IPS DF 6.9 (cell line): ENCODE data around the gene MERTK.
"Not testable (repeated sequence)": the region's sequence is repeated elsewhere in the genome, so short reads cannot be mapped to it uniquely, and the experiment has no call there.

ENCODE experiments used
- DNase-seq: peaks from one replicate; pipeline ENCODE4 v3.0.0-alpha.2; 2013; ENCODE audit warnings: low read depth, low spot score
- H3K27ac ChIP-seq: one replicate; pipeline ENCODE4 v1.5.1; 2013; ENCODE audit warnings: low read length, control low read depth
- H3K27me3 ChIP-seq: 2 replicates; pipeline ENCODE4 v1.6.1; 2013; ENCODE audit warnings: mild to moderate bottlenecking, low read length; ENCODE audit not compliant: control insufficient read depth, insufficient read depth
- H3K36me3 ChIP-seq: 2 replicates; pipeline ENCODE4 v1.6.1; 2013; ENCODE audit warnings: low read length; ENCODE audit not compliant: control insufficient read depth, insufficient read depth
- H3K4me1 ChIP-seq: 2 replicates; pipeline ENCODE4 v1.6.1; 2013; ENCODE audit warnings: low read length; ENCODE audit not compliant: control insufficient read depth, insufficient read depth
- H3K4me3 ChIP-seq: 2 replicates; pipeline ENCODE4 v1.5.1; 2013; ENCODE audit warnings: mild to moderate bottlenecking, low read length
- H3K9me3 ChIP-seq: 2 replicates; pipeline ENCODE4 v1.6.1; 2013; ENCODE audit warnings: low read length, inconsistent platforms; ENCODE audit not compliant: control insufficient read depth, insufficient read depth
- WGBS: extraction: QIAGEN DNeasy Blood & Tissue Kit; methylation state at CpG from one replicate; pipeline ENCODE4 v1.1.7; 2013; ENCODE audit warnings: mixed read lengths, missing lambda C conversion rate; ENCODE audit not compliant: insufficient read length, insufficient coverage; 5-methylcytosine and 5-hydroxymethylcytosine counted together

Gene MERTK

DNA sequence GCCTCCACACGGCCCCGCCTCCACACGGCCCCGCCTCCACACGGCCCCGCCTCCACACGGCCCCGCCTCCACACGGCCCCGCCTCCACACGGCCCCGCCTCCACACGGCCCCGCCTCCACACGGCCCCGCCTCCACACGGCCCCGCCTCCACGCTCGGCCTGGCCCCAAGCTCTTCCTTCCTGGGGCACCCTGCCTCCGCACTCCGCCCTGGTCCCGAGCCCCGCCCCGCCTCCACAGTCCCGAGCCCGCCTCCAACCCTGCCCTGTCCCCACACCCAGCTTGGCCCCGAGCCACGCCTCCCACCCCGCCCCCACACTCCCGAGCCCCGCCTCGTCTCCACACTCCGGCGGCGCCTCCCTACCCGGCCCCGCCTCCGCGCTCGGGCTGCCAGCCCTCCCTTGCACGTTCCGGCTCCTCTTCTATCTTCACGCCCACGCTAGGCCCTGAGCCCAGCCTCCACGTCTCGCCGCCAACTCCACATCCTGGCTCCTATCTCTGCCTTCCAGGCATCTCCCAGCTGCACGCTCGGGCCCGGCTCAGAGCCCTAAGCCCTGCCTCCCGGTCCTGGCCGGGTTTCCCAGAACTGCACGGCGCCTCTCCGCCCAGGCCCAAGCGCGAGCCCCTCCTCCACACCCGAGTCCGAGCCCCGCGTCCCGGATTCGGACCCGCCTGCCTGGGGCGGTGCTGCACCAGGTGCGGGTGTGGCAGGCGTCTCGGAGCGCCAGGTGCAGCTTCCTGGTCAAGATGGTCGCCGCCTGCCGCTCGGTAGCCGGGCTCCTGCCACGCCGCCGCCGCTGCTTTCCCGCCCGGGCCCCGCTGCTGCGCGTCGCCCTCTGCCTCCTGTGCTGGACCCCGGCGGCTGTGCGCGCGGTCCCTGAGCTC is 156.7 kb downstream of the MERTK start, which contains the start of gene TMEM87B:
Gene TMEM87B, plus strand, starts transcription at position 423 of the 883 bp plus-strand sequence. Its CDS starts 323 bp downstream, at position 746.
- H3K4me3 ChIP-seq = peak within 1 kb of the TSS; percentile 75
- H3K36me3 ChIP-seq = no peaks in the 10 kb centered on the region
- no peaks in the 10 kb centered on the region for H3K4me1 ChIP-seq
- no peak within 1 kb of the TSS for H3K27ac ChIP-seq
- DNase-seq = peak; percentile 78
- no peaks in the 10 kb centered on the region for H3K27me3 ChIP-seq
- no peaks in the 10 kb centered on the region for H3K9me3 ChIP-seq
- WGBS = no CpG with 5 or more reads among the region's 90 CpGs

DNA sequence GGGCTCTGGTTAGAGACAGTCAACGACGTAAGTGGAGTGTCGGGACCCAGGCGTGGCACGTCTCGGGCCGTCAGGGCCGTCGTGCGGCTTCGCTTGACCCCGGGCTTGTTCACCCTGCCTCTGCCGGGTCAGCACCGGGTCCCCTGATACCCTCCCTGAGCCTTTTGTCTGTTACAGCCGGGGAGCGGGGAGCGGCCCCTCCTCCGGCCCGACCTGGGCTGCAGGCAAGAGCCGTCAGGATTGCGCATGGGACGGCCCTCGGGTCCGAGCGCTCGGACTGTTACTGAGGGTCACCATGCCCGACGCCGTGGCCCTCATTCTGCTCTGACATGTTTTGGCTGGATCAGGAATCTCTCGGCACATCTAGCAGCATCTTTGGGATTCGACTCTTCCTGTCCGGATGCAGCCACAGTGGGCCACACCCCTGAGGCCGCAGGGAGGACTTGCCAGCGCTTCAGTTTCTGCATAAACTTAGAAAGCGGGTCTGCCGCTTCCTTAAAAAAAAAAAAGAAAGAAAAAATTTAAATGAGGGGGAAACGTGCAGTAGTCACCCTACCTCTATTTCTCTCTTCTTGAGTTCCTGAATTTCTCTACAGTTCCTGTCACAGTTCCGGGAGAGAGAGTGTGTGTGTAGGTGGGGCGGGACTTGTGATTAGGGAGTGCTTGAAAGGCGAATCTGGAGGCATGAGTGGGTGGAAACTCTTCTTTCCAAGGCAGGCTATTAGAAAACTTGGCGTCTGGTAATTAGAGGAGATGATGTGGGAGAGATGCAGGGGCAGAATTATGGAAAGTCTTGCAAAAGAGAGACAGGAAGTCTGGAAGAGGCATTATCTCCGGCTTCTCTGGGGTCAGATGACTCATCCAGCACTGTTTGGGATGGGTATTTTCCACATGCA is 157.6 kb downstream of the MERTK start:
- Histone ChIP-seq H3K4me3 (peak overlapping the region; percentile 75), H3K27me3 (no peaks in the 10 kb centered on the region), H3K27ac (no peak overlapping the region), H3K4me1 (no peaks in the 10 kb centered on the region), H3K36me3 (no peaks in the 10 kb centered on the region), H3K9me3 (no peaks in the 10 kb centered on the region)
- no CpG with 5 or more reads among the region's 42 CpGs for WGBS
- DNase-seq = no peak

DNA sequence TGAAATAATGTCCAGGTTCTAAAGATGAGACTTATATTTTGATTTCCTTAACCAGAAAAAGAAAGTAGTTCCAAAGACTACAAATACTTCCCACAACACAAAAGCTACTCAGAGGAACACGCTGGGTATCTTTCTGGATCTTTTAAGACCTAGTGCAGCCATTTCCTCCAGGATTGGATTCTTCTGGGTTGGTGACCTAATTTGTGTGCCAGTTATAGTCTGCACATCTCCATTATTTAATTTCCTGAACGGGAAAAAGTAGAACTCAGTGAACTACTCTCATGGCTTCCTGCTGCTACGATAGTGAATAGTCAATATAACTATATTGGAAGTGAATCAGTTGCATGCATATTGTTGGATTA is 158.2 kb downstream of the MERTK start:
- Histone ChIP-seq H3K4me1 (no peaks in the 10 kb centered on the region), H3K9me3 (no peaks in the 10 kb centered on the region), H3K4me3 (no peak overlapping the region), H3K27ac (no peak overlapping the region), H3K27me3 (no peaks in the 10 kb centered on the region), H3K36me3 (no peaks in the 10 kb centered on the region)
- no peak for DNase-seq
- no CpG with 5 or more reads among the region's 3 CpGs for WGBS

DNA sequence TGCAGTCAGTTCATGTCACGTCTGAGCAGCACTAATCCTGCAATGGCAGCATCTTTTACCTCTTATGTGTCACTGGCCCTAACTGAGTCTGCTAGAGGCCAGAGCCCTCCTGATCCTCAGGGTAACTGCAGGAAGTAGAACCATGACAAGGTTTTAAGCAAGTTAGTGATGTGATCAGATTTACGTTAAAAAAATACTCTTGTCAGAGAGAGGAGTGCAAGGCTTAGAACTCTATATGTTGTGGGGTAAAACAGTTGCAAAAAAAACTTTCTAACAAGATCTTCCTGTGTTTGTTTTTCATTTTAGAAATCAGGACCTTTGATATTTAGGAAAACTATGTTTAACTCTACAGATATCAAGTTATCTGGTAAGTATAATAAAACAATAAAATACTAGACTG is 161.3 kb downstream of the MERTK start:
- Histone ChIP-seq H3K36me3 (no peaks in the 10 kb centered on the region), H3K4me1 (no peaks in the 10 kb centered on the region), H3K27ac (no peak overlapping the region), H3K27me3 (no peaks in the 10 kb centered on the region), H3K4me3 (no peak overlapping the region), H3K9me3 (no peaks in the 10 kb centered on the region)
- no peak for DNase-seq
- no CpG with 5 or more reads among the region's 2 CpGs for WGBS

GRCh38 chr2:112061299-112061698 is 162.9 kb downstream of the MERTK start:
- no peak for DNase-seq
- H3K4me3 ChIP-seq = no peak overlapping the region
- H3K27me3 ChIP-seq = no peaks in the 10 kb centered on the region
- no peaks in the 10 kb centered on the region for H3K9me3 ChIP-seq
- H3K4me1 ChIP-seq = no peaks in the 10 kb centered on the region
- no peaks in the 10 kb centered on the region for H3K36me3 ChIP-seq
- WGBS = no CpG with 5 or more reads among the region's 1 CpG
- no peak overlapping the region for H3K27ac ChIP-seq

GRCh38 chr2:112061840-112062239 is 163.4 kb downstream of the MERTK start:
- Histone ChIP-seq H3K9me3 (no peaks in the 10 kb centered on the region), H3K4me1 (no peaks in the 10 kb centered on the region), H3K4me3 (no peak overlapping the region), H3K27me3 (no peaks in the 10 kb centered on the region), H3K27ac (no peak overlapping the region), H3K36me3 (no peaks in the 10 kb centered on the region)
- DNase-seq = no peak
- WGBS = no CpG with 5 or more reads among the region's 2 CpGs

DNA sequence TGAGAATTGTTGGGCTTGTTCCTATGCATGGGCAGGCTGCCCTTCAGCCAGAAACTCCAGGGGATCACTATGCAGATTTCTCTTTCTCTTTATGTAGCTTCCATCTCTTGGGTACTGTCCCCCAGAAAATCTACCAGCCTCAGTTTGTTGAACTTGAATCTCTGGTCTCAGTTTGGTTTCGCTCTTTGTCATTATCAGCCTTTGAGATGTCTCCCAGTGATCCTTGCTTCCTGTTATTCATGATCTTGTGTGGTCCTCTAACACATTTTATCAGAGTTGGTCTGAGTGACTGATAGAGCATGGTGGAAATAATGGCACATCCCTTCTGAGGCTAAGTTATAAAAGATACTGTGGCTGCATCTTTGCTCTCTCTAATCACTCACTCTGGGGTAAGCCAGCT is 164.5 kb downstream of the MERTK start:
- DNase-seq = no peak
- Histone ChIP-seq H3K36me3 (no peaks in the 10 kb centered on the region), H3K9me3 (no peaks in the 10 kb centered on the region), H3K4me1 (no peaks in the 10 kb centered on the region), H3K27ac (no peak overlapping the region), H3K4me3 (no peak overlapping the region), H3K27me3 (no peaks in the 10 kb centered on the region)
- WGBS = no CpG with 5 or more reads among the region's 1 CpG

DNA sequence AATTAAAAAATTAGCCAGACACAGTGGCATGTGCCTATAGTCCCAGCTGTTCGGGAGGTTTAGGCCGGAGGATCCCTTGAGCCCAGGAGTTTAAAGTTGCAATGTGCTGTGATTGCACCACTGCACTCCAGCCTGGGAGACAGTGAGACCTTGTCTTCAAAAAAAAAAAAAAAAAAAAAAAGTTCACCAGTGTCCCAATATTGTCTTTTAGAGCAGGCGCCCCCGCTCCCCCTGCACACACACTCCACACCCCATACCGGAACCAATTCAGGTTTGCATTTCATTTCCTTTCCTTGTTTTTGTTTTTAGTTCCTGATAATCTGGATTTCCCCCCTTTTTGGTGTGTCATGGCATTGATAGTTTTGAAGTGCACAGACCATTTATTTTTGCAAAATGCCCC is 167.1 kb downstream of the MERTK start:
- WGBS = no CpG with 5 or more reads among the region's 5 CpGs
- H3K4me3 ChIP-seq = no peak overlapping the region
- no peaks in the 10 kb centered on the region for H3K36me3 ChIP-seq
- no peaks in the 10 kb centered on the region for H3K4me1 ChIP-seq
- no peaks in the 10 kb centered on the region for H3K27me3 ChIP-seq
- H3K9me3 ChIP-seq = no peaks in the 10 kb centered on the region
- no peak overlapping the region for H3K27ac ChIP-seq
- DNase-seq = no peak

DNA sequence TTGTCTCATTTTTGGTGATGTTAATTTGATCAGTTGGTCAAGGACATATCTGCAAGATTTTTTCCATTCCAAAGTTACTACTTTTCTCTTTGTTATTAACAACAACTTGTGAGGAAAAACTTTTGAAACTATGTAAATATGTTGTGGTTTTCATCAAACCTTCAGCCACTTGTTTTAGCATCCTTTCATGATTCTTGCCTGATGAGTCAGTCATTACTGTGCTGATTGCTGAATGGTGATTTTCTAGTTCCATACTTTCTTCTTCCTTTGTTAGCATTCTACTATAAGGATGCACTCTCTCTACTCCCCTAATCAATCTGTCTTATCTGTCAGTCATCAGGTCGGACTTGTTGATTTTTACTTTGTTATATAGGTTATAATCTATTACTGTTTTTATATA is 167.6 kb downstream of the MERTK start:
- Histone ChIP-seq H3K4me1 (no peaks in the 10 kb centered on the region), H3K4me3 (no peak overlapping the region), H3K27ac (no peak overlapping the region), H3K36me3 (no peaks in the 10 kb centered on the region), H3K9me3 (no peaks in the 10 kb centered on the region), H3K27me3 (no peaks in the 10 kb centered on the region)
- no peak for DNase-seq
- no CpG with 5 or more reads among the region's 1 CpG for WGBS

DNA sequence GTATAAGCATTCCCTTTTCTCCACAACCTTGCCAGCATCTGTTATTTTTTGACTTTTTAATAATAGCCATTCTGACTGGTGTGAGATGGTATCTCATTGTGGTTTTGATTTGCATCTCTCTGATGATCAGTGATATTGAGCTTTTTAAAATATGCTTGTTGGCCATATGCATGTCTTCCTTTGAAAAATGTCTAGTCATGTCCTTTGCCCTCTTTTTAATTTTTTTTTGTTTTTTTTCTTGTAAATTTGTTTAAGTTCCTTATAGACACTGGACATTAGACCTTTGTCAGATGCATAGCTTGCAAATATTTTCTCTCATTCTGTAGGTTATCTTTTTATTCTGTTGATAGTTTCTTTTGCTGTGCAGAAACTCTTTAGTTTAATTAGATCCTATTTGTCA is 171.4 kb downstream of the MERTK start:
- H3K9me3 ChIP-seq, H3K27me3 ChIP-seq, H3K27ac ChIP-seq, DNase-seq, H3K4me1 ChIP-seq, H3K36me3 ChIP-seq, H3K4me3 ChIP-seq: not testable (repeated sequence)
